Kidney epithelial cell (primary cell): ENCODE results near the gene ALK. TPM values are rescaled to one million over a fixed set of nuclear protein-coding genes. Genes with fewer than 3 reads are reported as not detected.
A peak's percentile ranks its signal among the peaks of the same experiment; 100 is the strongest.

ENCODE experiments used
- DNase-seq: peaks from one replicate; pipeline ENCODE4 v3.0.0-alpha.2; 2010; ENCODE audit warnings: low read depth
- H3K27me3 ChIP-seq: 2 replicates; pipeline ENCODE4 v1.6.0; 2011; ENCODE audit warnings: low read length; ENCODE audit not compliant: control insufficient read depth, insufficient read depth
- H3K36me3 ChIP-seq: 2 replicates; pipeline ENCODE4 v1.5.1; 2011; ENCODE audit warnings: low read length; ENCODE audit not compliant: control insufficient read depth, insufficient read depth
- H3K4me3 ChIP-seq: 2 replicates; pipeline ENCODE4 v1.5.1; 2011; ENCODE audit warnings: low read depth, mild to moderate bottlenecking, control low read depth, low read length
- CTCF ChIP-seq: IDR thresholded peaks from 2 replicates; pipeline ENCODE4 v1.5.1; 2011; ENCODE audit warnings: mild to moderate bottlenecking, moderate library complexity, low read length, control low read depth, inconsistent platforms; ENCODE audit not compliant: insufficient read depth, poor library complexity, severe bottlenecking
- total RNA-seq: library from RNA; depleted of rRNA; stranded (reverse); fragments of >200 nt; gene quantifications from 2 replicates; pipeline ENCODE4 v1.2.3, GENCODE V29; 2015

Gene ALK
- total RNA-seq, 1 donor from 2014 or later, result not detected

- no peaks in the 10 kb centered on the region for H3K27me3 ChIP-seq
- no peak overlapping the region for H3K4me3 ChIP-seq
- H3K36me3 ChIP-seq, result no peaks in the 10 kb centered on the region
- DNase-seq, result peak; percentile 35
- no peak for TF ChIP-seq CTCF
Observed at GRCh38 chr2:29165362-29166241, 755.8 kb downstream of the ALK start.

GRCh38 chr2:29164091-29164846 is 757.1 kb downstream of the ALK start:
- Histone ChIP-seq H3K36me3 (no peaks in the 10 kb centered on the region), H3K4me3 (no peak overlapping the region), H3K27me3 (no peaks in the 10 kb centered on the region)
- no peak for DNase-seq
- TF ChIP-seq CTCF, result no peak

GRCh38 chr2:29162204-29162928 is 759.0 kb downstream of the ALK start:
- no peak for DNase-seq
- no peaks in the 10 kb centered on the region for H3K36me3 ChIP-seq
- no peak overlapping the region for H3K4me3 ChIP-seq
- H3K27me3 ChIP-seq, result no peaks in the 10 kb centered on the region
- TF ChIP-seq CTCF, result no peak

- H3K4me3 ChIP-seq, result no peak overlapping the region
- H3K36me3 ChIP-seq, result peaks cover 1% of the 10 kb centered on the region
- no peak for DNase-seq
- H3K27me3 ChIP-seq, result no peaks in the 10 kb centered on the region
- no peak for TF ChIP-seq CTCF
Observed at GRCh38 chr2:29160184-29160583, 761.2 kb downstream of the ALK start.

- DNase-seq, result no peak
- peaks cover 1% of the 10 kb centered on the region for H3K36me3 ChIP-seq
- no peak for TF ChIP-seq CTCF
Observed at GRCh38 chr2:29159125-29159524, 762.3 kb downstream of the ALK start.

More at GRCh38 chr2:29159125-29159524, 762.3 kb downstream of the ALK start:
- Histone ChIP-seq H3K27me3 (no peaks in the 10 kb centered on the region), H3K4me3 (no peak overlapping the region)
